ENCODE data around the gene BAIAP2.

The BAIAP2 gene

DNA sequence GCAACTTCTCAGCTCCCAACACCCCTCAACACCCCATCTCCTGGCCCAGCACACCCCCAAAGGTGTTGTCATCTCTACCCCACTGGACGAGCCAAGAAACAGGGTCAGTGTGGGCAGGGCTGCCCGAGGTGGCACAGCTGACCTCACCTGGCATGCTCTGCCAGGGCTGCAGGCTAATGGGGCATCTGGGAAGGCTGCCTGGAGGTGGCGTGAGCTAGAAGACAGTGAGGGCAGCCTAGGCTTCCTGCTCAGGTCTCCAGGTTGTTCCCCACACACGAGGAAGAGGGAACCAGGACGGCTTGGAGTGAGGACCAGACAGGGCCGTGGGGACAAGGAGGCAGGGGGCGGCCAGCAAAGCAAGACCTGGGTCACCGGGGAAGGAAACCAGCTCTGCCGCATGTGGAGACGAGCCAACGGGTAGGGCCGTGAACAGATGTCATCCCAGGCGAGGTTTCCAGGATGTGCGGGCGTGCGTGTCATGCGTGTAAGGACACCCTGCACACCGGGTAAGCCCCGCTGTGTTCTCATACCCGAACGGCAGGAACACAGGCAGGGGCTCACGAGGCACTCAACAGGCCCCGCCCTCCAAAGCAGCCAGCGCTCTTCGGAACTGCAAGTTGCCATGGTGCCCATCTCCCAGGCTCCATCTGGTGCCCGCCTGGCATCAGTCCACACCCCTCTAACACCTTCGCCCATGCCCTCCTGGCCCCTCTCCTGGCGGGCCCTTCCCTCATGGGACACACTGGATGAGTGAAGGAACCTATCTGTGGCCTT lies 100.7 kb downstream of the BAIAP2 start:
- Histone ChIP-seq H3K9me3 (ENCODE audit: low read depth, low read length) (no peaks in the 10 kb centered on the region), H3K9ac (ENCODE audit: insufficient read length) (no peak overlapping the region), H3K4me3 (no peak overlapping the region), H3K27ac (no peak overlapping the region), H3K36me3 (ENCODE audit: insufficient read depth, low read length) (no peaks in the 10 kb centered on the region)
- DNase-seq (ENCODE audit: low read depth, low spot score): no peak
- no peak for TF ChIP-seq EZH2 (IDR thresholded peaks at IDR 0.05)
- no peak for TF ChIP-seq POLR2AphosphoS5 (IDR thresholded peaks at IDR 0.05; ENCODE audit: borderline replicate concordance, low read depth, low read length)
- no peak for TF ChIP-seq FOXP2 (optimal IDR thresholded peaks at IDR 0.05; ENCODE audit: control extremely low read depth, extremely low read length, insufficient read depth)

DNA sequence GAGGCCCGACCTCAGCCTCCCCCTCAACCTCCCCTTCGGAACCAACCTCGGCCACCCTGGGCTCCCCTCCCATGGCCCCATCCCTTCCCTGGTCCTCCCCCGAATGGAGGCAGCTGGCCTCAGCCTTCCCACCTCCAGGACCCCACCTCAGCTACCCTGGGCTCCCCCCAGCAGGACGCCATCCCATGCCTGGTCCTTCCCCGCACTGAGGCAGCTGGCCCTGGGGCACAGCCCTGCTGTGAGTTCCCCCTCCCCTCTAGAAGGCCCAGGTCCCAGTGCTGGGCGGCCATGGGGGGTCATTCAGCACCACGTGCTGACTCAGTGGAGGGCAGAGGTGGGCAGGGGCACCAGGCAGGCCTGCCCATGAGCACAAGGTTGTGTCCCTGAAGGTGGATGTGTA lies 101.4 kb downstream of the BAIAP2 start:
- no peaks in the 10 kb centered on the region for H3K9me3 ChIP-seq (ENCODE audit: low read depth, low read length)
- no peak overlapping the region for H3K9ac ChIP-seq (ENCODE audit: insufficient read length)
- H3K36me3 ChIP-seq (ENCODE audit: insufficient read depth, low read length): no peaks in the 10 kb centered on the region
- no peak overlapping the region for H3K4me3 ChIP-seq
- no peak for DNase-seq (ENCODE audit: low read depth, low spot score)
- no peak overlapping the region for H3K27ac ChIP-seq
- no peak for TF ChIP-seq POLR2AphosphoS5 (IDR thresholded peaks at IDR 0.05; ENCODE audit: borderline replicate concordance, low read depth, low read length)
- TF ChIP-seq FOXP2 (optimal IDR thresholded peaks at IDR 0.05; ENCODE audit: control extremely low read depth, extremely low read length, insufficient read depth): no peak
- no peak for TF ChIP-seq EZH2 (IDR thresholded peaks at IDR 0.05)

DNA sequence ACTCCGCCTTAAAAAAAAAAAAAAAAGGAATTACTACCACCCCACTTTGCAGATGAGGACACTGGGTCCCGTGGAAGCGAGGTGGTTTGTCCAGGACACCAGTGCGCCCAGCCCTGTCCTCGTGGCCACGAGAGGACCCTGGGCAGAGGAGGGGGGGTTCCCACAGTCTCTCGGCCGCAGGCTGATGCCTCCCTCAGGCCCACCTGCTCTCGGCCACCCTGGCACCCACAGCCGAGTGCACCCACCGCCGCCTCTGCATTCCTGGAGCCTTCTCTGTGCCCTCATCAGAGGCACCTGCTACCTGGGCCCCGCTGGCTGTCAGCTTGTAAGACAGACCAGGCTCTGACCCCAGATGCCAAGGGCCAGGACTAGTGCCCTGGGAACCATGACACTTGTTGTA lies 102.3 kb downstream of the BAIAP2 start:
- no peak for TF ChIP-seq FOXP2 (optimal IDR thresholded peaks at IDR 0.05; ENCODE audit: control extremely low read depth, extremely low read length, insufficient read depth)
- TF ChIP-seq EZH2 (IDR thresholded peaks at IDR 0.05): no peak
- no peaks in the 10 kb centered on the region for H3K36me3 ChIP-seq (ENCODE audit: insufficient read depth, low read length)
- H3K9me3 ChIP-seq (ENCODE audit: low read depth, low read length): no peaks in the 10 kb centered on the region
- no peak overlapping the region for H3K27ac ChIP-seq
- H3K9ac ChIP-seq (ENCODE audit: insufficient read length): no peak overlapping the region
- no peak for DNase-seq (ENCODE audit: low read depth, low spot score)
- H3K4me3 ChIP-seq: no peak overlapping the region

DNA sequence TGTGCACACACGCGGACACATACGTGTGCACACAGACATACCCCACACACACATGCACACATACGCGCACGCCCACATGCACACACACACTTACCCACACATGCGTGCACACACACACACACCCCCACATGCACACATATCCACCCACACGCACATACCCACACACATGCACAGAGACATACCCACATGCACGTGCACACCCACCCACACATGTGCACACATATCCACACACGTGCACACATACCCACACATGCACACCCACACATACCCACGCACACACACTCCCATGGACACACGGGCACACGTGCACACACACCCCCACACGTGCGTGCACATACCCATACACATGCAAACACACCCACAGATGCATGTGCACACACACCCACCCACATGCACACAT lies 103.1 kb downstream of the BAIAP2 start:
- Histone ChIP-seq H3K27ac (no peak overlapping the region), H3K9me3 (ENCODE audit: low read depth, low read length) (no peaks in the 10 kb centered on the region), H3K36me3 (ENCODE audit: insufficient read depth, low read length) (no peaks in the 10 kb centered on the region), H3K4me3 (no peak overlapping the region), H3K9ac (ENCODE audit: insufficient read length) (no peak overlapping the region)
- TF ChIP-seq FOXP2 (optimal IDR thresholded peaks at IDR 0.05; ENCODE audit: control extremely low read depth, extremely low read length, insufficient read depth) (no peak), POLR2AphosphoS5 (IDR thresholded peaks at IDR 0.05; ENCODE audit: borderline replicate concordance, low read depth, low read length) (no peak), EZH2 (IDR thresholded peaks at IDR 0.05) (no peak)
- DNase-seq (ENCODE audit: low read depth, low spot score): no peak

DNA sequence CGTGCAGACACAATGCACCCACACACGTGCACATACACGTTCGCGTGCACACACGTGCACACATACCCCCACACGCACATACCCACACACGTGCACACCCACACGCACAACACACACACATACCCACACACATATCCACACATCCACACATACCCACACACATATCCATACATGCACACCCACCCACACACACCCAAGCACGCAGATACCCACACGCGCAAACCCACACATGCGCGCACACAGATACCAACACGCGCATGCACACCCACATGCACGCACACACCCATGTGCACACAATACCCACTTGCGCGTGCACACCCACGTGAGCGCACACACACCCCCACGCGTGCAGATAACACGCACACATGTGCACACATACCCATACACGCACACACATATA lies 103.5 kb downstream of the BAIAP2 start:
- Histone ChIP-seq H3K4me3 (no peak overlapping the region), H3K36me3 (ENCODE audit: insufficient read depth, low read length) (no peaks in the 10 kb centered on the region), H3K9ac (ENCODE audit: insufficient read length) (no peak overlapping the region), H3K27ac (no peak overlapping the region), H3K9me3 (ENCODE audit: low read depth, low read length) (no peaks in the 10 kb centered on the region)
- TF ChIP-seq FOXP2 (optimal IDR thresholded peaks at IDR 0.05; ENCODE audit: control extremely low read depth, extremely low read length, insufficient read depth): no peak
- TF ChIP-seq EZH2 (IDR thresholded peaks at IDR 0.05): no peak
- TF ChIP-seq POLR2AphosphoS5 (IDR thresholded peaks at IDR 0.05; ENCODE audit: borderline replicate concordance, low read depth, low read length): no peak
- no peak for DNase-seq (ENCODE audit: low read depth, low spot score)

DNA sequence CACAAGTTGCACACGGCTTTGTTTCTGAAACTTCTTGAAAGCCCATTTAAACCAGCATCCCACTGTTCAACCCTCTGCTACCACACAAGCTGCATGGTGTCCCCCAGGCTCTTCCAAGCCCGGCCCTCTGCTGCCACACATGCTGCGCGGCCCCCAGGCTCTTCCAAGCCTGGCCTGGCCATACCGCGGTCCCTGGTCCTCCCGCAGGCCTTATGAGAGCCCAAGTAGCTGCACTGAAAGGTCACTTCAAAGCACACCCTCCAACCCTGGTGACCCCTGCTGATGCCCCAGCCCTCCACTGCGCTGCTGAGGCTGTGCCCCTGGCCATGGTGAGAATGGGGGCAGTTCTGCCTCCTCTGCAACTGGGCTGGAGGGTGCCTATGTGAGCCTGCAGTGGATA lies 104.5 kb downstream of the BAIAP2 start:
- DNase-seq (ENCODE audit: low read depth, low spot score): no peak
- Histone ChIP-seq H3K36me3 (ENCODE audit: insufficient read depth, low read length) (no peaks in the 10 kb centered on the region), H3K4me3 (no peak overlapping the region), H3K9ac (ENCODE audit: insufficient read length) (no peak overlapping the region), H3K27ac (no peak overlapping the region), H3K9me3 (ENCODE audit: low read depth, low read length) (no peaks in the 10 kb centered on the region)
- no peak for TF ChIP-seq EZH2 (IDR thresholded peaks at IDR 0.05)
- no peak for TF ChIP-seq POLR2AphosphoS5 (IDR thresholded peaks at IDR 0.05; ENCODE audit: borderline replicate concordance, low read depth, low read length)
- no peak for TF ChIP-seq FOXP2 (optimal IDR thresholded peaks at IDR 0.05; ENCODE audit: control extremely low read depth, extremely low read length, insufficient read depth)

DNA sequence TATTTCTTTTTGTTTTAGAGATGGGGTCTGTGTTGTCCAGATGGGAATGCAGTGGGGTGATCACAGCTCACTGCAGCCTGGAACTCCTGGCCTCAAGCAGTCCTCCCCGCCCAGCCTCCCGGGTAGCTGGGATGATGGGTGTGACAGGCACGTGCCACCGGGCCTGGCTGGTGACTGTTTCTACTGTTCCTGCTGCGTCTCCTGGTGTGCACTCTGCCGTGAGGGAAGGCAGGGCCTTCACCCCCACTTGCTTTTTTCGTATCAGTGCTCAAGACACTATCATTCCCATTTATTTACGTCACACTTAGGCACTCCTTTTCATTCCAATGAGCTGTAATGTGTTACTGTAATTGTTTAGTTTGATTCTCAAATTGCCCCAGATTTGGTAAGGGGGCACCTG lies 105.1 kb downstream of the BAIAP2 start:
- no peaks in the 10 kb centered on the region for H3K9me3 ChIP-seq (ENCODE audit: low read depth, low read length)
- no peak overlapping the region for H3K27ac ChIP-seq
- no peak for DNase-seq (ENCODE audit: low read depth, low spot score)
- H3K9ac ChIP-seq (ENCODE audit: insufficient read length): no peak overlapping the region
- no peaks in the 10 kb centered on the region for H3K36me3 ChIP-seq (ENCODE audit: insufficient read depth, low read length)
- no peak for TF ChIP-seq POLR2AphosphoS5 (IDR thresholded peaks at IDR 0.05; ENCODE audit: borderline replicate concordance, low read depth, low read length)
- TF ChIP-seq EZH2 (IDR thresholded peaks at IDR 0.05): no peak
- no peak for TF ChIP-seq FOXP2 (optimal IDR thresholded peaks at IDR 0.05; ENCODE audit: control extremely low read depth, extremely low read length, insufficient read depth)
- H3K4me3 ChIP-seq: no peak overlapping the region

DNA sequence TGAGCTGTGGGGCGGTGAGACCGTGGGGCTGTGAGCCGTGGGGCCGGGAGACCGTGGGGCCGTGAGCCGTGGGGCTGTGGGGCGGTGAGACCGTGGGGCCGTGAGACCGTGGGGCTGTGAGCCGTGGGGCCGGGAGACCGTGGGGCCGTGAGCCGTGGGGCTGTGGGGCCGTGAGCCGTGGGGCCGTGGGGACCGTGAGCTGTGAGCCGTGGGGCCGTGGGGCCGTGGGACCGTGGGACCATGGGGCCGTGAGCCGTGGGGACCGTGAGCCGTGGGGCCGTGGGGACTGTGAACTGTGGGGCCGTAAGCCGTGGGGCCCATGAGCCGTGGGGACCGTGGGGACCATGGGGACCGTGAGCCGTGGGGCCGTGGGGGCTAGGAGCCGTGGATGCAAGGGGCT lies 105.7 kb downstream of the BAIAP2 start:
- TF ChIP-seq EZH2 (IDR thresholded peaks at IDR 0.05): no peak
- no peak for TF ChIP-seq FOXP2 (optimal IDR thresholded peaks at IDR 0.05; ENCODE audit: control extremely low read depth, extremely low read length, insufficient read depth)
- no peak for TF ChIP-seq POLR2AphosphoS5 (IDR thresholded peaks at IDR 0.05; ENCODE audit: borderline replicate concordance, low read depth, low read length)
- H3K27ac ChIP-seq: no peak overlapping the region

More for the DNA sequence above, 105.7 kb downstream of the BAIAP2 start:
- no peak for DNase-seq (ENCODE audit: low read depth, low spot score)
- H3K9me3 ChIP-seq (ENCODE audit: low read depth, low read length): no peaks in the 10 kb centered on the region
- no peak overlapping the region for H3K4me3 ChIP-seq
- no peaks in the 10 kb centered on the region for H3K36me3 ChIP-seq (ENCODE audit: insufficient read depth, low read length)
- H3K9ac ChIP-seq (ENCODE audit: insufficient read length): no peak overlapping the region
